Sigmoid colon (tissue), 7 donors: ENCODE data around the gene NHERF1. TPM values are rescaled to one million over a fixed set of nuclear protein-coding genes. Genes with fewer than 3 reads are reported as not detected.

Source experiments
- DNase-seq: peaks from one replicate; pipeline ENCODE4 v3.0.0-alpha.2; 2019
- H3K27ac ChIP-seq, 4 donors: fragments of 200-600 bp; sonication (generic); one replicate each; pipeline ENCODE4 v1.5.1; 2016 to 2019; ENCODE audit warnings: mild to moderate bottlenecking in 1 of 4
- H3K27me3 ChIP-seq, 3 donors: fragments of 200-600 bp; sonication (generic); one replicate each; pipeline ENCODE4 v1.5.1; 2019; ENCODE audit warnings: mild to moderate bottlenecking in 1 of 3
- H3K36me3 ChIP-seq, 4 donors: fragments of 200-600 bp; sonication (generic); one replicate each; pipeline ENCODE4 v1.5.1; 2016 to 2019
- H3K4me1 ChIP-seq, 4 donors: fragments of 200-600 bp; sonication (generic); one replicate each; pipeline ENCODE4 v1.5.1; 2017 to 2019
- H3K4me3 ChIP-seq, 4 donors: fragments of 200-600 bp; sonication (generic); one replicate each; pipeline ENCODE4 v1.5.1; 2017 to 2019; ENCODE audit warnings: mild to moderate bottlenecking in 2 of 4, moderate library complexity in 1 of 4
- H3K9me3 ChIP-seq, 4 donors: fragments of 200-600 bp in 3 of 4; sonication (generic) in 3 of 4; one replicate each; pipeline versions ENCODE4 v1.5.1 to v1.6.1; 2013 to 2019
- CTCF ChIP-seq, 4 experiments: fragments of 450-650 bp in 3 of 4; fragments of 200-600 bp in 1 of 4; IDR thresholded peaks; one replicate each; pipeline ENCODE4 v1.5.1; 2016 to 2019; ENCODE audit warnings: antibody characterized with exemption in 4 of 4, mild to moderate bottlenecking in 3 of 4, moderate library complexity in 2 of 4
- EP300 ChIP-seq, 4 donors: sonication (generic); formaldehyde crosslinking; IDR thresholded peaks; one replicate each; pipeline ENCODE4 v1.6.1; 2017; ENCODE audit warnings: antibody characterized with exemption in 4 of 4
- POLR2A ChIP-seq, 2 donors: fragments of 450-650 bp; IDR thresholded peaks; one replicate each; pipeline ENCODE4 v1.6.1; 2016; ENCODE audit warnings: antibody characterized with exemption in 2 of 2, mild to moderate bottlenecking in 2 of 2, moderate library complexity in 2 of 2
- POLR2AphosphoS5 ChIP-seq, 4 donors: sonication (generic); formaldehyde crosslinking; IDR thresholded peaks; one replicate each; pipeline ENCODE4 v1.6.1; 2017; ENCODE audit warnings: antibody characterized with exemption in 4 of 4
- WGBS, 2 donors: extraction: QIAGEN DNeasy Blood & Tissue Kit; methylation state at CpG; one replicate each; pipeline ENCODE4 v1.1.7; 2013; 5-methylcytosine and 5-hydroxymethylcytosine counted together
- intact Hi-C: fragments of 100-400 bp; cut with DNase I; formaldehyde crosslinking; loops from one replicate; pipeline ENCODE4 v1.15.1; 2023
- polyA plus RNA-seq, 3 donors: library from polyadenylated mRNA; stranded (reverse); fragments of 200-250 nt; gene quantifications; one replicate each; pipeline ENCODE4 v1.2.3, GENCODE V29; 2013
- total RNA-seq, 4 donors: library from RNA; depleted of rRNA; stranded (reverse); fragments of >200 nt; gene quantifications; one replicate each; pipeline ENCODE4 v1.1.0, GENCODE V29; 2016
- donor health status: healthy with polysubstance abuse.
- donor health status: Bipolar disorder and iron deficiency.
- donor health status: healthy.

NHERF1 gene
- total and polyA plus RNA-seq, 7 donors = 6.6 to 420 (median 12.5) TPM

- 8 to 14% methylated on average over 16 of the region's 16 CpGs for WGBS, 2 donors
- no peak for TF ChIP-seq EP300 (IDR thresholded peaks at IDR 0.05)
- TF ChIP-seq POLR2A (IDR thresholded peaks at IDR 0.05) = no peak
- TF ChIP-seq CTCF (IDR thresholded peaks at IDR 0.05) = no peak
- no peak for TF ChIP-seq POLR2AphosphoS5 (IDR thresholded peaks at IDR 0.05)
- H3K27ac ChIP-seq = no peak overlapping the region
- H3K36me3 ChIP-seq = no peaks in the 10 kb centered on the region
- intact Hi-C loops = loop anchor here (10.0 kb wide), 1 partner anchor 174 kb away; the partner anchor contains the start of gene CD300H
- no peaks in the 10 kb centered on the region for H3K9me3 ChIP-seq
- peak overlapping the region in 2 of 4 donors; percentile 16 to 24 for H3K4me3 ChIP-seq
- peaks cover 22 to 86% (median 50%) of the 10 kb centered on the region in 3 donors for H3K27me3 ChIP-seq
- H3K4me1 ChIP-seq = peaks cover 0 to 24% (median 17%) of the 10 kb centered on the region in 4 donors
- DNase-seq = no peak
Measured at GRCh38 chr17:74738051-74738996, 10.1 kb upstream of the NHERF1 start.

GRCh38 chr17:74739227-74739831 is 9.1 kb upstream of the NHERF1 start:
- intact Hi-C loops = loop anchor here (10.0 kb wide), 1 partner anchor 175 kb away; the partner anchor contains the start of gene CD300H
- no peaks in the 10 kb centered on the region for H3K36me3 ChIP-seq
- peaks cover 22 to 76% (median 50%) of the 10 kb centered on the region in 3 donors for H3K27me3 ChIP-seq
- no peaks in the 10 kb centered on the region for H3K9me3 ChIP-seq
- no peak overlapping the region for H3K27ac ChIP-seq
- H3K4me1 ChIP-seq = peaks cover 0 to 24% (median 17%) of the 10 kb centered on the region in 4 donors
- TF ChIP-seq CTCF (IDR thresholded peaks at IDR 0.05) (no peak), EP300 (IDR thresholded peaks at IDR 0.05) (no peak), POLR2A (IDR thresholded peaks at IDR 0.05) (no peak), POLR2AphosphoS5 (IDR thresholded peaks at IDR 0.05) (no peak)
- no peak for DNase-seq
- WGBS, 2 donors = 71 to 80% methylated on average over 12 of the region's 12 CpGs
- H3K4me3 ChIP-seq = no peak overlapping the region

GRCh38 chr17:74740173-74740572 is 8.3 kb upstream of the NHERF1 start:
- WGBS, 2 donors = 79 to 82% methylated on average over 6 of the region's 6 CpGs
- no peaks in the 10 kb centered on the region for H3K36me3 ChIP-seq
- no peaks in the 10 kb centered on the region for H3K9me3 ChIP-seq
- TF ChIP-seq POLR2AphosphoS5 (IDR thresholded peaks at IDR 0.05) = no peak
- no peak for TF ChIP-seq POLR2A (IDR thresholded peaks at IDR 0.05)
- no peak for TF ChIP-seq CTCF (IDR thresholded peaks at IDR 0.05)
- TF ChIP-seq EP300 (IDR thresholded peaks at IDR 0.05) = no peak
- peaks cover 22 to 71% (median 50%) of the 10 kb centered on the region in 3 donors for H3K27me3 ChIP-seq
- H3K27ac ChIP-seq = no peak overlapping the region
- no peak overlapping the region for H3K4me3 ChIP-seq
- DNase-seq = no peak
- intact Hi-C loops = no loop called here
- H3K4me1 ChIP-seq = peaks cover 0 to 25% (median 23%) of the 10 kb centered on the region in 4 donors

- H3K4me3 ChIP-seq = no peak overlapping the region
- TF ChIP-seq EP300 (IDR thresholded peaks at IDR 0.05) = no peak
- TF ChIP-seq CTCF (IDR thresholded peaks at IDR 0.05) = no peak
- no peak for TF ChIP-seq POLR2AphosphoS5 (IDR thresholded peaks at IDR 0.05)
- TF ChIP-seq POLR2A (IDR thresholded peaks at IDR 0.05) = no peak
- 90% methylated on average over 17 of the region's 17 CpGs for WGBS, 2 donors
- H3K27me3 ChIP-seq = peaks cover 22 to 64% (median 46%) of the 10 kb centered on the region in 3 donors
- H3K27ac ChIP-seq = no peak overlapping the region
- intact Hi-C loops = no loop called here
- no peaks in the 10 kb centered on the region for H3K9me3 ChIP-seq
- no peaks in the 10 kb centered on the region for H3K36me3 ChIP-seq
- peaks cover 0 to 25% (median 23%) of the 10 kb centered on the region in 4 donors for H3K4me1 ChIP-seq
- DNase-seq = no peak
Measured at GRCh38 chr17:74740641-74741387, 7.6 kb upstream of the NHERF1 start.
